Trophoblast cell (in vitro differentiated cells and primary cell): ENCODE results near the gene MCF2L2.

ENCODE experiments used
- DNase-seq, 2 donors: peaks; one replicate each; pipeline ENCODE4 v3.0.0-alpha.2; 2016
- H2AFZ ChIP-seq: 2 replicates; pipeline ENCODE4 v1.6.1; 2013; ENCODE audit warnings: low read length, moderate library complexity, mild to moderate bottlenecking; ENCODE audit not compliant: insufficient read depth, poor library complexity
- H2AK5ac ChIP-seq: 2 replicates; pipeline ENCODE4 v1.6.1; 2013; ENCODE audit warnings: mild to moderate bottlenecking, low read length
- H2BK120ac ChIP-seq: 2 replicates; pipeline ENCODE4 v1.6.1; 2013; ENCODE audit warnings: low read length, mild to moderate bottlenecking, moderate library complexity; ENCODE audit not compliant: insufficient read depth, poor library complexity
- H2BK12ac ChIP-seq: 2 replicates; pipeline ENCODE4 v1.6.1; 2013; ENCODE audit warnings: mild to moderate bottlenecking, low read length, moderate library complexity
- H2BK5ac ChIP-seq: 2 replicates; pipeline ENCODE4 v1.6.1; 2013; ENCODE audit warnings: low read length, low read depth, moderate library complexity, mild to moderate bottlenecking; ENCODE audit not compliant: poor library complexity
- H3K14ac ChIP-seq: 2 replicates; pipeline ENCODE4 v1.6.1; 2013; ENCODE audit warnings: mild to moderate bottlenecking, low read length
- H3K18ac ChIP-seq: 2 replicates; pipeline ENCODE4 v1.6.1; 2013; ENCODE audit warnings: mild to moderate bottlenecking, low read length
- H3K23ac ChIP-seq: 2 replicates; pipeline ENCODE4 v1.6.1; 2013; ENCODE audit warnings: low read length
- H3K27ac ChIP-seq: 2 replicates; pipeline ENCODE4 v1.5.1; 2013; ENCODE audit warnings: low read depth, mild to moderate bottlenecking, inconsistent platforms, low read length, moderate library complexity
- H3K27me3 ChIP-seq: 2 replicates; pipeline ENCODE4 v1.6.1; 2013; ENCODE audit warnings: inconsistent platforms, mild to moderate bottlenecking, low read length, moderate library complexity; ENCODE audit not compliant: insufficient read depth
- H3K36me3 ChIP-seq, 2 experiments: 1 replicate in 1 of 2; 2 replicates in 1 of 2; pipeline ENCODE4 v1.6.1; 2013; ENCODE audit warnings: low read length in 2 of 2, mild to moderate bottlenecking in 2 of 2, moderate library complexity in 1 of 2; ENCODE audit not compliant: insufficient read depth in 2 of 2, control insufficient read depth in 1 of 2
- H3K4ac ChIP-seq: 2 replicates; pipeline ENCODE4 v1.6.1; 2013; ENCODE audit warnings: low read depth, mild to moderate bottlenecking, low read length, moderate library complexity
- H3K4me1 ChIP-seq, 2 experiments: 1 replicate in 1 of 2; 2 replicates in 1 of 2; pipeline ENCODE4 v1.6.1; 2013; ENCODE audit warnings: low read length in 2 of 2, mild to moderate bottlenecking in 2 of 2, moderate library complexity in 1 of 2; ENCODE audit not compliant: insufficient read depth in 2 of 2, control insufficient read depth in 1 of 2
- H3K4me2 ChIP-seq: 2 replicates; pipeline ENCODE4 v1.6.1; 2013; ENCODE audit warnings: inconsistent platforms, mild to moderate bottlenecking, low read length, moderate library complexity
- H3K4me3 ChIP-seq: 2 replicates; pipeline ENCODE4 v1.5.1; 2013; ENCODE audit warnings: mild to moderate bottlenecking, low read depth, low read length, inconsistent platforms
- H3K79me1 ChIP-seq: one replicate; pipeline ENCODE4 v1.6.1; 2013; ENCODE audit warnings: low read length
- H3K79me2 ChIP-seq: 2 replicates; pipeline ENCODE4 v1.6.1; 2013; ENCODE audit warnings: low read length, mild to moderate bottlenecking; ENCODE audit not compliant: control insufficient read depth, insufficient read depth, poor library complexity
- H3K9ac ChIP-seq: 2 replicates; pipeline ENCODE4 v1.6.1; 2013; ENCODE audit warnings: mild to moderate bottlenecking, low read length
- H3K9me3 ChIP-seq: 2 replicates; pipeline ENCODE4 v1.6.1; 2013; ENCODE audit warnings: low read depth, mild to moderate bottlenecking, control low read depth, inconsistent platforms, low read length; ENCODE audit not compliant: insufficient read depth
- H4K12ac ChIP-seq: 2 replicates; pipeline ENCODE4 v1.6.1; 2013; ENCODE audit warnings: low read depth, mild to moderate bottlenecking, low read length, moderate library complexity
- H4K8ac ChIP-seq: 2 replicates; pipeline ENCODE4 v1.6.1; 2013; ENCODE audit warnings: low read depth, mild to moderate bottlenecking, low read length, moderate library complexity
- H4K91ac ChIP-seq: one replicate; pipeline ENCODE4 v1.6.1; 2013; ENCODE audit warnings: low read depth, mild to moderate bottlenecking, low read length, moderate library complexity
- WGBS: extraction: QIAGEN DNeasy Blood & Tissue Kit; methylation state at CpG from one replicate; pipeline ENCODE4 v1.1.7; 2013; ENCODE audit warnings: missing lambda C conversion rate; ENCODE audit not compliant: insufficient read length, insufficient coverage; ENCODE audit errors: extremely low coverage; 5-methylcytosine and 5-hydroxymethylcytosine counted together

Gene MCF2L2

DNA sequence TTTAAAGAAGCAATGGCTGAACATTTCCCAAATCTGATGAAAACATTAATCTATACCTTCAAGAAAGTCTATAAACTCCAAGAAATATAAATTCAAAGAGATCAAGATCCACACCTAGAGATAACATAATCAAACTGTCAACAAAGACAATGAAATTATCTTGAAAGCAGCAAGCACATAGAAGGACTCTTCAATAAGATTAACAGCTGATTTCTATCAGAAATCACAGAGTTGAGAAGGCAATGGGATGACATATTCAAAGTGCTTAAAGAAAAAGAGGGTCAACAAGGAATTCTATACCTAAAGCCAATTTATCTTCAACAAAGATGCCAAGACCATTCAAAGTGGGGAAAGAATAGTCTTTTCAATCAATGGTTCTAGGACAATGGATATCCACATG, 224.7 kb downstream of the MCF2L2 start:
- no peak overlapping the region for H4K8ac ChIP-seq
- H4K91ac ChIP-seq, result no peak overlapping the region
- no peaks in the 10 kb centered on the region for H3K79me2 ChIP-seq
- H3K36me3 ChIP-seq, result no peaks in the 10 kb centered on the region
- no peak overlapping the region for H3K4me2 ChIP-seq
- no peak overlapping the region for H2AK5ac ChIP-seq
- H2BK120ac ChIP-seq, result no peak overlapping the region
- H3K18ac ChIP-seq, result no peak overlapping the region
- H4K12ac ChIP-seq, result no peak overlapping the region
- H2BK12ac ChIP-seq, result no peak overlapping the region
- no peak overlapping the region for H3K4ac ChIP-seq
- H3K14ac ChIP-seq, result no peak overlapping the region
- no peak overlapping the region for H2BK5ac ChIP-seq
- no peak overlapping the region for H3K23ac ChIP-seq
- H2AFZ ChIP-seq, result no peak overlapping the region
- no peak overlapping the region for H3K4me3 ChIP-seq
- H3K9ac ChIP-seq, result no peak overlapping the region
- H3K27me3 ChIP-seq, result no peaks in the 10 kb centered on the region
- H3K27ac ChIP-seq, result no peak overlapping the region
- no peaks in the 10 kb centered on the region for H3K79me1 ChIP-seq
- no peaks in the 10 kb centered on the region for H3K9me3 ChIP-seq
- no peak for DNase-seq
- no peaks in the 10 kb centered on the region for H3K4me1 ChIP-seq

DNA sequence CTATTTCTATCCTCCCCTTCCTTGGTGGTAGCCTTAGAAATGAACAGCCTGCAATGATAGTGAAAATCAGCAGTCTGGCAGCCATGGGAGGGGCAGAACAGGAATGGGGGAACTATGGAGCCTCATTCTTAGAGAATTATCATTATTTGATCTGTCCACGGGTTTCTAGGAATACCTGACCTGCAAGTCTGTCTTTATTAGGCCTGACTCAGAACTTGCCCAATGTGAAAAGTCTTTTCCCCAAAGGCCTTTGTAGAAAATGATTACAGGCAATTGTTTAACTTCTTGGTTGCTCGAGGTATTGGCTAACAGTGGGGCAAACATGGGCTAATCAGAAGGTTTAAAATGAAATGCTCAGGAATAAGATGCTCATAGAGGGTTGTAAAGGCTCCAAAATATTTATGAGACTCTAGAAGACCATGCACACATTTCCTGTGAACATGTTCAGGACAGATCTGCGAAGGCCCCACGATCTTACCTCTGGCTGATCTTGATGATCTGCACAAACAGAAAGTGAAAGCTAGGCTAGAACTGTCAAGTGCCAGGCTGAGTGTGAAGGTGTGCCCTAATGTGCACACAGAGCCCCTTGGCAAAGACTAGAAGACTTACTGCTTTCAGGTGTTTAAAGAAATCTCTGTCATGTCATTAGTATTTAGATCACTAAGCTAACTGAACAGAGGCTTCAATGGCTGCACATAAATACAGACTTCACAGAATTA, 226.3 kb downstream of the MCF2L2 start:
- Histone ChIP-seq H3K79me1 (no peaks in the 10 kb centered on the region), H2BK12ac (no peak overlapping the region), H4K8ac (no peak overlapping the region), H3K14ac (no peak overlapping the region), H3K23ac (no peak overlapping the region), H3K4ac (no peak overlapping the region), H2AK5ac (no peak overlapping the region), H4K91ac (no peak overlapping the region), H3K4me3 (no peak overlapping the region), H2BK120ac (no peak overlapping the region), H3K27me3 (no peaks in the 10 kb centered on the region), H3K4me2 (no peak overlapping the region), H3K36me3 (no peaks in the 10 kb centered on the region), H3K27ac (no peak overlapping the region), H3K79me2 (no peaks in the 10 kb centered on the region), H4K12ac (no peak overlapping the region), H3K4me1 (no peaks in the 10 kb centered on the region), H3K18ac (no peak overlapping the region), H2AFZ (no peak overlapping the region), H2BK5ac (no peak overlapping the region), H3K9me3 (no peaks in the 10 kb centered on the region), H3K9ac (no peak overlapping the region)
- WGBS, result no CpG with 5 or more reads among the region's 4 CpGs
- peak in 1 of 2 donors; percentile 23 for DNase-seq

DNA sequence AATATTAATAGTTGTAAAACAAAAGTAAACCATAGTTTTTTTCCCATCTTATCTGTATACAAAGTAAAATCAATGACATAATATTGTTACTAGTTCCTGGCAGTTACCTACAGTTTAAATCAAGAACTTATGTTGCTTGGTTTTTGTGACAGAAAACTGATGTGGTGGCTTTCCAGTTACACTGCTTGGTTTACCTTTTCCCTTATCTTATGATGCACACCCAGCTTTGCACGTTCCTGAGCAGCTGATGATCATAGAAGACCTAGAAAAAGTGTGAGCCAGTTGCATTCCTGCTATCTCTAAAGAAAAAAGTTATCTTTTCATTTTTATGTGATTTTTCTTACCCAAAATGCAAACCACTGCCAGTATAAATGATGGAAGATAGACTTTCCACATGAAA, 229.5 kb downstream of the MCF2L2 start:
- H3K79me2 ChIP-seq, result no peaks in the 10 kb centered on the region
- no peak overlapping the region for H2BK120ac ChIP-seq

DNA sequence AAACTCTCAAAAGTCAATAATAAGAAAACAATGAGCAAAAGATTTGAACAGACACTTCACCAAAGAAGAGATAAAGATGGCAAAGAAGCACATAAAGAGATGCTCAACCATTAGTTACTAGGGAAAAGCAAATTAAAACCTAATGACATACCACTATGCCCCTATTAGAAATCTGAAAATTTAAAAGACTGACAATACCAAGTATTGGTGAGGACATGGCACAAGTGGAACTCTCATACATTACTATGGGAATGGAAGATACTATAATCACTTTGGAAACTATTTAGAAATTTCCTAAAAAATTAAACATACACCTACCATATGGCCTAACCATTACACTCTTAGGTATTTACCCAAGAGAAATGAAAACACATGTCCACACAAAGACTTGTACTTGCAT, 230.7 kb downstream of the MCF2L2 start:
- Histone ChIP-seq H3K79me1 (no peaks in the 10 kb centered on the region), H2AFZ (no peak overlapping the region), H3K4me2 (no peak overlapping the region), H4K12ac (no peak overlapping the region), H3K14ac (no peak overlapping the region), H3K18ac (no peak overlapping the region), H3K4ac (no peak overlapping the region), H3K4me3 (no peak overlapping the region), H3K4me1 (no peaks in the 10 kb centered on the region), H2AK5ac (no peak overlapping the region), H3K27ac (no peak overlapping the region), H2BK5ac (no peak overlapping the region), H4K8ac (no peak overlapping the region), H3K36me3 (no peaks in the 10 kb centered on the region), H3K9me3 (no peaks in the 10 kb centered on the region), H3K23ac (no peak overlapping the region), H4K91ac (no peak overlapping the region), H3K27me3 (no peaks in the 10 kb centered on the region), H2BK120ac (no peak overlapping the region), H2BK12ac (no peak overlapping the region), H3K9ac (no peak overlapping the region), H3K79me2 (no peaks in the 10 kb centered on the region)
- no peak for DNase-seq

More for the DNA sequence above, 229.5 kb downstream of the MCF2L2 start:
- Histone ChIP-seq H3K79me1 (no peaks in the 10 kb centered on the region), H3K18ac (no peak overlapping the region), H2AFZ (no peak overlapping the region), H3K23ac (no peak overlapping the region), H3K4ac (no peak overlapping the region), H3K4me3 (no peak overlapping the region), H3K27ac (no peak overlapping the region), H3K14ac (no peak overlapping the region), H3K4me2 (no peak overlapping the region), H3K9me3 (no peaks in the 10 kb centered on the region), H3K4me1 (no peaks in the 10 kb centered on the region), H4K12ac (no peak overlapping the region), H3K9ac (no peak overlapping the region), H4K8ac (no peak overlapping the region), H3K27me3 (no peaks in the 10 kb centered on the region), H3K36me3 (no peaks in the 10 kb centered on the region), H2BK12ac (no peak overlapping the region), H2BK5ac (no peak overlapping the region), H4K91ac (no peak overlapping the region), H2AK5ac (no peak overlapping the region)
- no CpG with 5 or more reads among the region's 1 CpG for WGBS
- DNase-seq, result no peak
